GM21447 (cell line): ENCODE measurements around the gene OSMR.

Source experiments
- ATAC-seq: cut with Tn5 transposase; IDR thresholded peaks from one replicate; pipeline ENCODE4 v1.9.1; 2021; ENCODE audit not compliant: unreplicated experiment

Gene OSMR

DNA sequence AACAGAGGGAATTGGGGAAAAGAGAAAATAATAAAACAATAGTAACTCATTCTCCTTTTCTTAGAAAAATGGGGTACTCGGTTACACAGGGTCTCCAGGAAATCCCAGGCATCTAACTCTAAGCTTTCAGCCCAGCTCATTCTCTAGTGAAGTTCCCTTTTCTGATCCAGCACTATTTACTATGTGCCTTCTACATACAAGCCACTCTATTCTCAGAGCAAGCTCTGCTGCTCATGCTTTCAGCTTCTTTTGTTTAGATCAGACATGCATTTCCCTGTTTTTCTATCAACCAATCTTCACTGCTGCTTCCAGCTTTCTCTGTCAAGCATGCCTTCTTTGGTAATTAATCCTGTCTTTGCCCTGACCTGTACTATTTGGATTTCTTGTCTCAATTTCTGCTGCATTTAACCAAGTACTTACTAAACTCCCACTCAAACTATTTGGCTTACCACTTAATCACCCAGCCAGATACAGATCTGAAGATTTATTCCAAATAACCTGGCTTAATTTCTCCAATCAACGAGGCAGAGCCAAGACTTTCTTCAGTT is 25.3 kb downstream of the OSMR start:
- ATAC-seq: no peak

DNA sequence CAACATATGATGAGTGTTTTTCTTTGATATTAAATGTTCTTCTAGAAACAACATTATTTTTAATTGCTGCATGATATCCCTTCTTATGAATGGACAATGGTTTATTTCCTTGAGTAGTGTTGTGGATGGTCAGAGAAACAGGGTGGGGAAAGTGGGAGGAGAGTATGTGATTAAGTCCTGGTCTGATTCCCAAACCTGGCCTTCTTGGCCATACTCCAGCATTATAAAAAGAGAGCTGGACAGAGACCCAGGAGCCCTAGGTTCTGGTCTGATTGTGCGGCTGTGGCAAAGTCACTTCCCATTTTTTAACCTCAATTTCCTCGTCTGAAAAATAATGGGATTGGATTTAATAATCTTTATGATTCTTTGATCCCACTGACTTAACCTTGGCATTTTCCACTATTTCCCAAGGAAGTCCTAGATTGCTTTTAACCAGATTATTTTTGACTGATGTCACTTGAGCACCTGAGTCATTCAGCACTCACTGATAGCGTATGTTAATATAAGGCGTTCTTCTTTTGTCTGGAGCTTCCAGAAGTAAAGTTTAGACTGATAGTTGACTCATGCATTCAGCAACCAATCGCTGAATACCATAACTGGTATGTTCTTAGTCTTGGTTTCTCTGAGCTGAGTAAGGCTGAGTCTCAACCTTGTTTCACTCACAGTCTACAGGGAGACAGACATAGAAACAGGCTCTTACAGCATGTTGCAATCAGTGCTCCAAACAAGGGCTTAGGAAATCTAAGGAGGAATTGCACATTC is 26.2 kb downstream of the OSMR start:
- no peak for ATAC-seq

DNA sequence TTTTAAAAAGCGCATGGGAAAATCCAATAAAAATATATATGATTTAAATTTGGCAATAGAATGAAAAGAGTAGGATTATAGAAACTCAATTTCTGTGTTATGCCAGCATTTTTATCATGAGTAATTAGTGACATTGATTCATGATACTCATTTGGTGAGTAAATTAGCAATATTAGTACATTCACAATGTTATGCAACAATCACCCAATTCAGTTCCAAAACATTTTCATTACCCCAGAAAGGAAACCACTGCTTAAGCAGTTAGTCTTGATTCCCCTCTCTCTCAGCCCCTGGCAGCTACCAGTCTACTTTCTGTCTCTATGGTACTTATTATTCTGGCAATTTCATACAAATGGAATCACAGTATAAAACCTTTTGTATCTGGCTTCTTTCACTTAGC is 27.0 kb downstream of the OSMR start:
- no peak for ATAC-seq

DNA sequence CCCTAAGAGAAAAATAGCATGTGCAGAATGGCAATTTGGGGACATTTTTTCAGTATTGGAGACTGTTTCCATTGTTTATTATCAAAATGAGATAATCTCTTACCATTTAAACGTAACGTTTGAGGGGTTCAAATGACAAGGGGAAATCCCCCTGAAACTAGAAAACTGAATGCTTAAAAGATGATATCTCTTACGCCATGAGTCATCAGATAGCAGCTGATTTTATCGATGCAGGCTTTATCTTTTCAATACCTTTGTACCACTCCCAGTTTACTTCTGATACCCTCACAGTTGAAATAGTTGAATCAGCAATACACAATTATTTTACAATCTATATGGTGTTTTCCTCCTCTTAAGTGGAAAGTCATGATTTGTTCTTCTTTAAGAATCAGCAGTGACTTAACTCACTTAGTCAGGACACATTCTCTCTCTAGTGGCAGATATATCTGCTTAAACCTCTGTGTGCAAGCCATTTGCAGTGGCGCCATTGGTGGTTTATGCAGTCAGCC is 29.2 kb downstream of the OSMR start:
- ATAC-seq: no peak

DNA sequence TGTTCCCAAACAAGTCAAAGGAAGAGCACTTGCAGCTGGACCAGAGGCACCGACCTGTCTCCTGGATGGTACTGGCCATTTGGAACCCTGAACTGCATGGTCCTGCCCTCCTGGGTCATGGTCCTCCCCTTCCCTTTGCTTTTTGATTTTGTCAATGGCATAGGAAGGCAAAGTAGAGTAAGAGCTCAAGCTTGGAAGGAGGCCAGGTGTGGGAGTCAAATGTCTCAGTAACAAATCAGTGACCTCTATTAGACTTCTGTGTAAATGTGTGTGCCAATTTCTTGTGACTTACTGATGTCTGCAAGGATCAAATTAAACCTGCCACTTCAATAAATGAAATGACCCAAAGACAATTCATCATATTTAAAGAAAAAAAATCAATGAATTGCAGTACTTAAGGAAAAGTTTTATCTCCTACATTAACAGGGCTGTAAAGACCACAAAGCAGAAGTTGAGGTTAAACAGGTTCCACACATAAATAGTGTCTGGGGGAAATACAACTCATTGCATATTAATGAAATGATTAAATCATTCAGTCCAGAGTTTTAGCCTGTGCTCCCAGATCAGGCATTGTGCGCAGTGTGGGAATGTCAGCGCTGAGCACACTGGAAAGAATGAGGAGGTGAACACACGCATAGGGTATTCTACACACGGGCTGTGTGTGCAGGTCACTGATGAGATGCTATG is 32.7 kb downstream of the OSMR start:
- ATAC-seq: no peak

DNA sequence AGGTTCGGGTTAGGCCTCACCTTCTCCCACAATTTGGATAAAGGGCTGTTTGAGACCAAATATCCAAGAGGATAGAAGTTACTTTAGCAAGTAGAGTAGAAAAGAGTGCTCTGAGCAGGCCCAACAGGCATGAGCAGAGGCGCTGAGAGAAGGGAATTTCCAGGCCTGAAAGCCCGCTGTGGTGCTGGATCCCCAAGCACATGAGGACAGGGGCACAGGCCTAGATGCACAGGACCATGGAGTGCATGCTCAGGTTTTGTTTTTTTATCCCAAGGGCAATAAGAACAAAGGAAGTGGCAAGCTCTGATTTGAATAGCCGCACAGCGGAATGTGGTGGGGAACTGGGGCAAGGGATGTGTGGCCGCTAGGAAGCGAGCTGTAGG is 33.3 kb downstream of the OSMR start:
- no peak for ATAC-seq

DNA sequence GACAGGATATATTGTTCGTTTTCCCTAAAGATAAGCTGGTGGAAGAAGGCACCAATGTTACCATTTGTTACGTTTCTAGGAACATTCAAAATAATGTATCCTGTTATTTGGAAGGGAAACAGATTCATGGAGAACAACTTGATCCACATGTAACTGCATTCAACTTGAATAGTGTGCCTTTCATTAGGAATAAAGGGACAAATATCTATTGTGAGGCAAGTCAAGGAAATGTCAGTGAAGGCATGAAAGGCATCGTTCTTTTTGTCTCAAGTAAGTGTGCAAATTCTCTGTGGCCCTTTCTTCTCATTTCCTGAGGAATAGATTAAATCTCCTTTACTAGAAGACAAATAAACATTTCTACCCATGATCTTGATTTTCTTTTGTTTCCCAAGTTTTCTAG is 38.0 kb downstream of the OSMR start:
- no peak for ATAC-seq

- no peak for ATAC-seq
Observed at GRCh38 chr5:38885208-38885607, 39.4 kb downstream of the OSMR start.

- no peak for ATAC-seq
Observed at GRCh38 chr5:38888041-38888440, 42.2 kb downstream of the OSMR start.

GRCh38 chr5:38889424-38889823 is 43.6 kb downstream of the OSMR start:
- no peak for ATAC-seq

GRCh38 chr5:38891563-38891962 is 45.8 kb downstream of the OSMR start:
- ATAC-seq: no peak

- ATAC-seq: no peak
Observed at GRCh38 chr5:38892363-38892762, 46.6 kb downstream of the OSMR start.

- ATAC-seq: no peak
Observed at GRCh38 chr5:38896760-38897159, 50.9 kb downstream of the OSMR start.

- ATAC-seq: no peak
Observed at GRCh38 chr5:38899936-38900335, 54.1 kb downstream of the OSMR start.

DNA sequence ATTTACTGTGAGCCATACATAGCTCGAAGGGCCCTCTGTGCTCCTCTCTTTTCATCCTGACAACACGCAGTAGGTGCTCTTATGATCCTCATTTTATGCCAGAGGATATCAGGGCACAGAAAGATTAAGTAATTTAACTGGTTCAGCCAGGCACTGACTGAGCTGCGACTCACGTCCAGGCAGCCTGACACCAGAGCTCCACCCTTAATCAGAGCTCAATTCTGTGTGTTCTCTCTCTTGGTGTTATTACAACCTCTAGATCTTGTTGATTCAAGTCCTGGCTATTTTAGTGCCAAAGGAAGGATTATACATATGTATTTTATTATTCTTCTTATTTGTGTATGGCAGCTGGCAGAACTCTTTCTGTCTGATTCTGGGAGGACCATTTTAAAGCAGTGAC is 59.7 kb downstream of the OSMR start:
- ATAC-seq: no peak

GRCh38 chr5:38906503-38906902 is 60.7 kb downstream of the OSMR start:
- no peak for ATAC-seq

- ATAC-seq: no peak
Observed at GRCh38 chr5:38911933-38912332, 66.1 kb downstream of the OSMR start.

- no peak for ATAC-seq
Observed at GRCh38 chr5:38913714-38914113, 67.9 kb downstream of the OSMR start.

DNA sequence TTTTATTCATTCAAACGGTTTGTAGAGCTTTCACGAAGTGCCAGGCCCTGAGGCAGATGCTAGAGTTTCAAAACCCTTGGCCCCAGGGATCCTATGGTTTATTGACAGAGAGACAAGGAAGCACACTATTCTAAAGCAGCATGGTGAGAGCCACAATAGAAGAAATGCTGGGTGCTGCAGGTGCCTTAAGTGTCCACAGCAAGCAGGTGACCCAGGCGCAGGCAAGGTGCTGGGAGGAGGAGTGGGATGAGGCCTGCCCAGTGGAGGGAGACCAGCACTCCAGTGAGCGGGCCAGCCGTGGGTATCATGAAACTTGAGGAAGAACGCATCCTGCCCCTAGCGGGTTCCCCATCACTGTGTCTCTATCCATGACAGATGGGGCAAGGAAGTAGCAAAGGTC is 71.0 kb downstream of the OSMR start:
- ATAC-seq: no peak

DNA sequence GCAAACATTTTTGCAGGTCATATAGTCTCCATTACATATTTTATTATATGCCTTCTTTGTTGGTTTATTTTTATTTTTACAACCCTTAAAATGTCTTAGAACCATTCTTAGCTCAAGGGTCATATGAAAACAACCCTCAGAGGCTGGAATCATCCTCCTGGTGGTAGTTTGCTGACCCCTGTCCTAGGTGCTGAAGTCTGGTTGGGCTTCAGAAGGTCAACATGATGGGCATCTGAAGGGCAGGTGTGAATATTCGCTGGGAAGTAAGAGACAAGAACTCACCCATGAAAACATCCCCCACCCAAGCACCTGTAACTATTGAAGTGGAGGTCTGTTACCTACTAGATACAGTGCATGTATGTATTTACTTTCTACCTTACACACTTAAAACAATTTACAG is 75.4 kb downstream of the OSMR start:
- ATAC-seq: no peak

DNA sequence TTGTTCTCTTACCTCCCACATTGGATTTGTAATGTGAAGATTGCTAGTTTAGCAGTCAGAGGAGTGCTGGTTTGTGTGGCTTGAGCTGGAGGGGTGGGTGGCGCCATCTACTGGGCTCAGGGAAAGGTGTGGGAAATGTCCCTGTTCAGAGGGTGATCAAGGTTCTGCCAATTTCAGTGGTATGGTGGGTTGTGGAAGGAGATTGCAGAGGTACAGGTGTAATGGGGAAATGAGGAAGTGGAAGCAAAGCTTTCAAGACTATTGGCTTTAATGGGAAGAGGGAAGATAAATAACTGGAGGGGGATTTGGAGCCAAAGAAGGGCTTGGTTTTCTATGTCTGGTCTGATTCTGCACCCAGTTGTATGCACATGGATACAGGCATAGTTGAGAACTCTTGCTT is 76.4 kb downstream of the OSMR start:
- no peak for ATAC-seq
